ENCODE measurements around the gene MAPKAP1.

GRCh38 chr9:125436613-125437443, 270.2 kb downstream of the MAPKAP1 start:
- no peak for TF ChIP-seq POLR2A (IDR thresholded peaks at IDR 0.05; ENCODE audit: low read depth, low read length)
- no peak for TF ChIP-seq POLR2AphosphoS5 (IDR thresholded peaks at IDR 0.05; ENCODE audit: low read depth, low read length)
